NOMO-1 (cell line): ENCODE results near the gene SCD.

ENCODE experiments used
- DNase-seq, 2 experiments: peaks; one replicate each; lab custom pipeline; 2025; ENCODE audit not compliant: unreplicated experiment in 2 of 2; lab: John Stamatoyannopoulos, UW

Gene SCD

DNA sequence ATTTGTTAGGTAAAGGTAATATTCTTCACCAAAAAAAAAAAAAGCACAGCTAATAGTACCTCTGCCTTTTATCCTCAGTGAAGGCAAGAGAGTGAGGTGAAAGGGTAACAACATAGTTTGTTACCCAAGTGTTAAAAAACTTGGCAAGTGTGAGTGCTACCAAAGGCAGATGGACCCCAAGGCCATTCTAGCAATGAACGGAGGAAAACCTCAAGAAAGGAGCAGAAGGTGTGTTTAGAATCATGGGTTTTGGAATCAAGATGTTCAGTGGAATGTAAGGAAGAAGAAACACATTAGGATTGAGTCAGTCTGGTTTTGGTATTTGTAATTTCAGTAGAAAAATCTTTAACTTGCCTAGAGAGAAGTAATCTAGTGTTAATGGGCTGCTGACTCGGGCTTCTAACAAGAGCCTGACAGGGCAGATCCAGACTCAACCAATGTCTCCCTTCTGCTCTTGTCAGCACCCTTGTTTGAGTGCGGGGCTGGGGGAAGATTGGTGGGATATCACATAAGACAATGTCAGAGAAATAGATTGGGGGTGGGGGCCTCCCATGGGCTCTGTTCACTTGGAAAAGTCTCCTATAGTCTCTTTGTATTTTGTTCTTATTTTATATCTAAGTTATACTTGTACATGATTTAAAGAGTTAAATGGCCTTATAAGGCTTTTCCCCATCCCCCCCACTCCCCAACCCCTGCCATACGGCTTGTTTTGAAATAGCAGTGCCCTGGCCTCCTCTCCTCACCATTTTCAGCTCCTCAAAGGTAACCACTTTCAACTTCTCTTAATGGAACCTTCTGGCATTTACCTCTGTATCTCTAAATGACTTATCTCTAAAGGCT, 44.4 kb downstream of the SCD start:
- DNase-seq = no peak

DNA sequence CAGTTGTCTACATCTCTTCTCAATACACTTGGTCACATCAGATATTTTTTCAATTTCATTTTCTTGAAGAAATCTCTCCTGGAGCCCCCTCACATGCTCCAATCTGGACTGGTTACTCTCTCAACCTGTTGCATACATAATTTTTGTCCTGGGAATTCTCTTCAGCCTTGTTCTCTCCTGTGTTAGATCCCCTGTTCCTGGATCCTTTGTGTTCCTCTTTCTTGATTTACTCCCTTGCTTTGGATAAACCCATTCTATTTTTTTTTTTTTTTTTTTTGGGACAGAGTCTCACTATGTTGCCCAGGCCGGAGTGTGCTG, 45.6 kb downstream of the SCD start:
- no peak for DNase-seq

DNA sequence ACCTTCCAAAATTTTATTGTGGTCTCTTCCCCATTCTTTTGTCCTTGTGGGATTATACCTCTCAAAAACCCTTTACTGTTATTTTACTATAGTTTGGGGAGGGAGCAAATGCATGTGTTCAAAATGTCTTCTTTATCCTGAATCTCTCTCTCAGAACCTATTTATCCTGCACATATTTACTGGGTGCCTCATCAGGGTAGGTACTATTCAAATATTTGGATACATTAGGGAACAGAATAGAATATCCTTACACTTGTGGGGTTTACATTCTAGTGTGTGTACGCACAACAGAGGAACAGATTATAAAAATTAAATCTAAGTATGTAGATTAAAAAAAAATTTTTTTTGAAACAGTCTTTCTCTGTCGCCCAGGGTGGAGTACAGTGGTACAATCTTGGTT, 48.6 kb downstream of the SCD start:
- no peak for DNase-seq

DNA sequence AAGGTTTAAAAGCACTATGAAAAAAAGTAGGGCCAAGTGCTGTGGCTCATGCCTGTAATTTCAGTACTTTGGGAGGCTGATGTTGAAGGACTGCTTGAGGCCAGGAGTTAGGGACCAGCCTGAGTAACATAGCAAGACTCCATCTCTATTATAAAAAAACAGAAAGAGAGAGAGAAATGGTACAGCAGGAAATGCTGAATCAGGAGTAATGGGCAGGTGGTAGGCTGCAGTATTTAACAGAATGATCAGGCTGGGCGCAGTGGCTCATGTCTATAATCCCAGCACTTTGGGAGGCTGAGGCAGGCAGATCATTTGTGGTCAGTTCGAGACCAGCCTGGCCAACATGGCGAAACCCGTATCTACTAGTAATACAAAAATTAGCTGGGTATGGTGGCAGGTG, 49.6 kb downstream of the SCD start:
- DNase-seq = no peak

DNA sequence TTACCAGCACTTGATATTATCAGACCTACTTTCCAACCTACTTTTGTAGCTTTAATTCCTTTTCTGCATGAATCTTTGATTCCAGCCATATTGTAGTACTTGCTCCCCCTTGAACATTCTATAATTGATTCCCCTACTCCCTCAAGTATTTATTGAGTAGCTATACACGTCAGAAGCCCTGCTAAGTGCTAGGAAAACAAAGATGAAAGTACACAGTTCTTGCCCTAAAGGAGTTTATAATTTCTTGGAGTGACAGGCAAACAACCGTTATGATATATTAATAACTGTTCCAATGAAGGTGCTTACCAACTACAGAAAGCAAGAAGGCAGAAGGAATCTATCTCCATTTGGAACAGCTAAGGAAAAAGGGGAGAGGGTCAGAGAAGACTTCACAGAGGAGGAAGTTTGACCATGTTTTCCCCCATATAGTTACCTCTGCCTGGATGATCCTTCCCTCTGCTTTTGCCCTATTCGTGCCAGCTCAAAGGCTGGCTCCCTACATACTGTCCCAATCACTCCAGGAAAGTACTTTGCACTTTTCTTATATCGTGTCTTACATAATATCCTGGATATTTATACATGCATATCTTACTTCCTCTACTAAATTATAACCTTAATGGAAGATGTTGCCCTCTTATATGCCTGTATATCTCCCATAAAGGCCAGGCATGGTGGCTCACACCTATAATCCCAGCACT, 54.7 kb downstream of the SCD start:
- DNase-seq = no peak

DNA sequence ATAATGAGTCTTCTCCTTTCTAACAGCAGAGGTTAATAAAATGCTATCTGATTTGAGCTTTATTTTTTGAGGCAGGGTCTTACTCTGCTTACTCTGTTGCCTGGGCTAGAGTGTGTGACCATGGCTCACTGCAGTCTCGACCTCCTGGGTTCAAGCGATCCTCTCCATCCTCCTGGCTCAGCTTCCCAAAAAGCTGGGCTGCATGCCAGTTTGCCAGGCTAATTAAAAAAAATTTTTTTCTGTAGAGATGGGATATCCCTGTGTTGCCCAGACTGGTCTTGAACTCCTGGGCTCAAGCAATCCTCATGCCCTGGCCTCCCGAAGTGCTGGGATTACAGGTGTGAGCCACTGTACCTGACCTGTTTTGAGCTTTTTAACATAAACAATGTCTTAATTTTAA, 56.7 kb downstream of the SCD start:
- DNase-seq = no peak

DNA sequence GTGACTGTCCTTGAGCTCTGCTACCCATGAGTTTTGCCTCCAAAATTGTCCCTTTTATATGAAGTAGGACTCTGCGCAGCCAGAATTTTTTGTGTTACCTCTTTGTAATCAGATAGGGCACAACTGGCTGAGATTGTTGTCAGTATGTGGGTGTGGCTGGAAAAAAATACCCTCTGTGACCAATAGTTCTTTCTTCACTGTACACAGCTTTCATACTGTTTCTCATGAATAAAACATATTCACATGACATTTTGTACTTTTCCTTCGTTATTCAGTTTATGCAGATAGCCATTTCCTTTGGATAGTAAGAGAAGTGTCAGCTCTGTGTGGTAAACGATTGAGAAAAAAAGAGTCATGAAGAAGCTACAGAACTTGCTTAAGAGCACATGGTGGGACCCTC, 66.1 kb downstream of the SCD start:
- no peak for DNase-seq
